ENCODE measurements around the gene CACNA1H.

- TF ChIP-seq POLR2A (IDR thresholded peaks at IDR 0.05) (no peak), CTCF (IDR thresholded peaks at IDR 0.05) (no peak)
Observed at GRCh38 chr16:1264345-1265089, 111.6 kb downstream of the CACNA1H start.
